Keratinocyte (primary cell): ENCODE data around the gene ERC1. TPM values are rescaled to one million over a fixed set of nuclear protein-coding genes. Genes with fewer than 3 reads are reported as not detected.

Experiments used
- DNase-seq: peaks from one replicate; pipeline ENCODE4 v3.0.0-alpha.2; 2011; ENCODE audit warnings: low read depth, missing footprints, low spot score
- FAIRE-seq: peaks from 2 replicates; lab custom pipeline; 2011; peaks lifted over from hg19 to GRCh38; lab: Jason Lieb, UNC
- H2AFZ ChIP-seq: 2 replicates; pipeline ENCODE4 v1.6.0; 2012; ENCODE audit warnings: low read length, control low read depth, inconsistent platforms; ENCODE audit not compliant: control insufficient read depth
- H3K27ac ChIP-seq: 2 replicates; pipeline ENCODE4 v1.5.1; 2011; ENCODE audit warnings: low read length; ENCODE audit not compliant: control insufficient read depth, insufficient read depth
- H3K27me3 ChIP-seq: 3 replicates; pipeline ENCODE4 v1.6.0; 2011; ENCODE audit warnings: low read length; ENCODE audit not compliant: control insufficient read depth, insufficient read depth; ENCODE audit errors: extremely low read depth
- H3K36me3 ChIP-seq, 2 experiments: 2 replicates in 1 of 2; 3 replicates in 1 of 2; pipeline ENCODE4 v1.5.1; 2011; ENCODE audit warnings: low read length in 2 of 2, mild to moderate bottlenecking in 1 of 2; ENCODE audit not compliant: control insufficient read depth in 2 of 2, insufficient read depth in 2 of 2; ENCODE audit errors: extremely low read depth in 1 of 2
- H3K4me1 ChIP-seq: 3 replicates; pipeline ENCODE4 v1.5.1; 2011; ENCODE audit warnings: low read length; ENCODE audit not compliant: control insufficient read depth, insufficient read depth; ENCODE audit errors: extremely low read depth
- H3K4me2 ChIP-seq: 3 replicates; pipeline ENCODE4 v1.6.0; 2011; ENCODE audit warnings: low read depth, low read length; ENCODE audit not compliant: control insufficient read depth, insufficient read depth; ENCODE audit errors: extremely low read depth
- H3K4me3 ChIP-seq, 3 experiments: fragments of 200-600 bp in 1 of 3; sonication (generic) in 1 of 3; 2 replicates in 2 of 3; 3 replicates in 1 of 3; pipeline ENCODE4 v1.5.1; 2011 to 2016; ENCODE audit warnings: low read length in 3 of 3, mild to moderate bottlenecking in 3 of 3, control low read depth in 2 of 3, inconsistent platforms in 1 of 3, low read depth in 1 of 3, mixed read lengths in 1 of 3, mixed run types in 1 of 3, moderate library complexity in 1 of 3; ENCODE audit not compliant: control insufficient read depth in 2 of 3, insufficient read depth in 2 of 3; ENCODE audit errors: extremely low read depth in 1 of 3
- H3K79me2 ChIP-seq: 2 replicates; pipeline ENCODE4 v1.6.0; 2012; ENCODE audit warnings: low read length; ENCODE audit not compliant: control insufficient read depth, insufficient read depth
- H3K9ac ChIP-seq: 3 replicates; pipeline ENCODE4 v1.6.0; 2011; ENCODE audit warnings: low read length; ENCODE audit not compliant: control insufficient read depth, insufficient read depth; ENCODE audit errors: extremely low read depth
- H3K9me1 ChIP-seq: 3 replicates; pipeline ENCODE4 v1.6.0; 2011; ENCODE audit warnings: low read length; ENCODE audit not compliant: control insufficient read depth, insufficient read depth; ENCODE audit errors: extremely low read depth
- H3K9me3 ChIP-seq: 2 replicates; pipeline ENCODE4 v1.5.1; 2012; ENCODE audit warnings: low read depth, low read length; ENCODE audit not compliant: control insufficient read depth
- H4K20me1 ChIP-seq: 3 replicates; pipeline ENCODE4 v1.6.0; 2011; ENCODE audit warnings: low read length; ENCODE audit not compliant: control insufficient read depth, insufficient read depth; ENCODE audit errors: extremely low read depth
- EZH2 ChIP-seq: IDR thresholded peaks from one replicate; pipeline ENCODE4 v1.6.1; 2012; ENCODE audit warnings: inconsistent platforms, mild to moderate bottlenecking, low read length, moderate library complexity
- dilution Hi-C: fragments of 300-500 bp; cut with MboI; formaldehyde crosslinking; loops from one replicate; pipeline ENCODE4 v1.7.0; 2020; ENCODE audit warnings: low sequenced_read_pairs; ENCODE audit not compliant: extremely low pct_ligation_motif_present
- polyA plus RNA-seq, 5 experiments: library from polyadenylated mRNA; depleted of rRNA in 3 of 5; stranded (reverse) in 3 of 5; stranded (forward) in 1 of 5; unstranded in 1 of 5; fragments of >200 nt; gene quantifications; 1 replicate in 1 of 5; 2 replicates in 3 of 5; 3 replicates in 1 of 5; pipeline versions ENCODE4 v1.2.1 to v1.2.3, GENCODE V29; 2011 to 2012; ENCODE audit warnings: missing spikeins in 2 of 5, low read depth in 1 of 5, low replicate concordance in 1 of 5
- TF ChIP-seq, protein P1 (sequence below), 3 experiments: IDR thresholded peaks in 1 of 3; conservative IDR thresholded peaks in 1 of 3; optimal IDR thresholded peaks in 1 of 3; 2 replicates in 2 of 3; 3 replicates in 1 of 3; pipeline versions ENCODE3 to v1.5.1; 2011; ENCODE audit warnings: low read length in 3 of 3, mild to moderate bottlenecking in 3 of 3, moderate library complexity in 2 of 3, control low read depth in 1 of 3, inconsistent platforms in 1 of 3; ENCODE audit not compliant: insufficient read depth in 2 of 3; ENCODE audit errors: extremely low read depth in 1 of 3

Gene ERC1
- polyA plus RNA-seq, 1 donor (not counting 4 experiments of a cell fraction or from before 2014, with no cell fraction given) = 16.1 TPM

DNA sequence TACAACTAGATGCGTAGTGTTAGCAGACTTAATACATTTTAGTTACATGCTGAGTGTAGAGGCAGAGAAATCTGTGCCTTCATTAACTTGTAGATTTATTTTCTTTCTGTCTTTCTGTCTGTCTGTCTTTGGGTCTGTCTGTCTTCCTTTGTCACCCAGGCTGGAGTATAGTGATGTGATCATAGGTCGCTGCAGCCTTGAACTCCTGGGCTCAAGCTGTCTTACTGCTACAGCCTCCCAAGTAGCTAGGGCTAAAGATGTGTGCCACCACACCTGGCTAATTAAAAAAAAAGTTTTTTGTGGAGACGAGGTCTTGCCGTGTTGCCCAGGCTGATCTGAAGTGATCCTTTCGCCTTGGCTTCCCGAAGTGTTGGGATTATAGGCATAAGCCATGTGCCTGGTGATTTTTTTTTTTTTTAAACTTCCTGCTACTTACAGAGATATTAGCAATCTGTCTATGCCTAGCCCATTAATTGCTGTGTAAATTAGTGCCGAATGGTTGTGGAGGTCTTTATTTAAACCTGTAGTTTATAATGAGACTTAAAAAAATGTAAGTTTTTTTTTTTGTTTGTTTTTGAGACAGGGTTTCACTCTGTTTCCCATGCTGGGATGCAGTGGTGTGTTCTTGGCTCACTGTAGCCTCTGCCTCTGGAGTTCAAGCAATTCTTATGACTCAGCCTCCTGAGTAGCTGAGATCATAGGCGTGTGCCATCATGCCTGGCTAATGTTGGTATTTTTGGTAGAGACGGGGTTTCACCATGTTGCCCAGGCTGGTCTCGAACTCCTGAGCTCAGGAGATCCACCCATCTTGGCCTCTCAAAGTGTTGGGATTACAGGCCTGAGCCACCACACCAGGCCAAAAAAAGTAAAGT is 22.8 kb downstream of the ERC1 start:
- Histone ChIP-seq H4K20me1 (no peaks in the 10 kb centered on the region), H3K4me3 (peak overlapping the region in 2 of 3 experiments; percentile 41 to 44), H3K27me3 (no peaks in the 10 kb centered on the region), H3K4me2 (peak overlapping the region; percentile 87), H3K4me1 (peaks cover 10% of the 10 kb centered on the region), H3K36me3 (no peaks in the 10 kb centered on the region), H2AFZ (peak overlapping the region; percentile 21), H3K27ac (peak overlapping the region; percentile 95), H3K79me2 (peaks cover 63% of the 10 kb centered on the region), H3K9ac (peak overlapping the region; percentile 80), H3K9me1 (no peaks in the 10 kb centered on the region), H3K9me3 (no peaks in the 10 kb centered on the region)
- peak; percentile 89 for FAIRE-seq
- no peak for TF ChIP-seq EZH2
- TF ChIP-seq, protein P1, sequence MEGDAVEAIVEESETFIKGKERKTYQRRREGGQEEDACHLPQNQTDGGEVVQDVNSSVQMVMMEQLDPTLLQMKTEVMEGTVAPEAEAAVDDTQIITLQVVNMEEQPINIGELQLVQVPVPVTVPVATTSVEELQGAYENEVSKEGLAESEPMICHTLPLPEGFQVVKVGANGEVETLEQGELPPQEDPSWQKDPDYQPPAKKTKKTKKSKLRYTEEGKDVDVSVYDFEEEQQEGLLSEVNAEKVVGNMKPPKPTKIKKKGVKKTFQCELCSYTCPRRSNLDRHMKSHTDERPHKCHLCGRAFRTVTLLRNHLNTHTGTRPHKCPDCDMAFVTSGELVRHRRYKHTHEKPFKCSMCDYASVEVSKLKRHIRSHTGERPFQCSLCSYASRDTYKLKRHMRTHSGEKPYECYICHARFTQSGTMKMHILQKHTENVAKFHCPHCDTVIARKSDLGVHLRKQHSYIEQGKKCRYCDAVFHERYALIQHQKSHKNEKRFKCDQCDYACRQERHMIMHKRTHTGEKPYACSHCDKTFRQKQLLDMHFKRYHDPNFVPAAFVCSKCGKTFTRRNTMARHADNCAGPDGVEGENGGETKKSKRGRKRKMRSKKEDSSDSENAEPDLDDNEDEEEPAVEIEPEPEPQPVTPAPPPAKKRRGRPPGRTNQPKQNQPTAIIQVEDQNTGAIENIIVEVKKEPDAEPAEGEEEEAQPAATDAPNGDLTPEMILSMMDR (optimal IDR thresholded peaks at IDR 0.05 in 1 of 3, IDR thresholded peaks at IDR 0.05 in 1 of 3, conservative IDR thresholded peaks at IDR 0.05 in 1 of 3; ENCODE audit: extremely low read depth in 1 of 3, insufficient read depth in 2 of 3, low read length in 3 of 3) = no peak
- dilution Hi-C loops = no loop called here
- peak; percentile 58 for DNase-seq

DNA sequence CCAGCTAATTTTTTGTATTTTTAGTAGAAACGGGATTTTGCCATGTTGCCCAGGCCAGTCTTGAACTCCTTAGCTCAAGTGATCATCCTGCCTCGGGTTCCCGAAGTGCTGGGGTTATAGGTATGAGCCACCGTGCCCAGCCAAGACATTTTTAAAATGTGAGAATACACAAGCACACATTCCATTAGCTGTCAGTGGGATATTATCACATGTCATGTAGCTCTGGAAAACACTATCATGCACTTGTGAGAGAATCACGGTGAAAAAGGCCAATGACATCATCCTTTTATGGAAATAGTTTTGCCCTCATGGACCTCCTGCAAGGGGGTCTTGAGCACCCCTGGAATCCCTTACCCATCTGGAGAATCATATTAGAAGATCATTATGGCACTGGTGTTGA is 28.3 kb downstream of the ERC1 start:
- peaks cover 2% of the 10 kb centered on the region for H3K4me1 ChIP-seq
- dilution Hi-C loops = no loop called here
- no peak overlapping the region for H3K9ac ChIP-seq
- H3K4me2 ChIP-seq = no peak overlapping the region
- H3K27ac ChIP-seq = no peak overlapping the region
- H3K79me2 ChIP-seq = peaks cover 78% of the 10 kb centered on the region
- H2AFZ ChIP-seq = no peak overlapping the region
- no peaks in the 10 kb centered on the region for H3K27me3 ChIP-seq
- H3K9me3 ChIP-seq = no peaks in the 10 kb centered on the region
- no peak overlapping the region for H3K4me3 ChIP-seq
- H3K36me3 ChIP-seq = no peaks in the 10 kb centered on the region
- H4K20me1 ChIP-seq = no peaks in the 10 kb centered on the region
- H3K9me1 ChIP-seq = peaks cover 3% of the 10 kb centered on the region
- FAIRE-seq (no peak), DNase-seq (no peak)
- no peak for TF ChIP-seq EZH2
- TF ChIP-seq, protein P1 (optimal IDR thresholded peaks at IDR 0.05 in 1 of 3, IDR thresholded peaks at IDR 0.05 in 1 of 3, conservative IDR thresholded peaks at IDR 0.05 in 1 of 3; ENCODE audit: extremely low read depth in 1 of 3, insufficient read depth in 2 of 3, low read length in 3 of 3) = no peak
